ENCODE measurements around the gene THTPA.

- TF ChIP-seq, protein P1, sequence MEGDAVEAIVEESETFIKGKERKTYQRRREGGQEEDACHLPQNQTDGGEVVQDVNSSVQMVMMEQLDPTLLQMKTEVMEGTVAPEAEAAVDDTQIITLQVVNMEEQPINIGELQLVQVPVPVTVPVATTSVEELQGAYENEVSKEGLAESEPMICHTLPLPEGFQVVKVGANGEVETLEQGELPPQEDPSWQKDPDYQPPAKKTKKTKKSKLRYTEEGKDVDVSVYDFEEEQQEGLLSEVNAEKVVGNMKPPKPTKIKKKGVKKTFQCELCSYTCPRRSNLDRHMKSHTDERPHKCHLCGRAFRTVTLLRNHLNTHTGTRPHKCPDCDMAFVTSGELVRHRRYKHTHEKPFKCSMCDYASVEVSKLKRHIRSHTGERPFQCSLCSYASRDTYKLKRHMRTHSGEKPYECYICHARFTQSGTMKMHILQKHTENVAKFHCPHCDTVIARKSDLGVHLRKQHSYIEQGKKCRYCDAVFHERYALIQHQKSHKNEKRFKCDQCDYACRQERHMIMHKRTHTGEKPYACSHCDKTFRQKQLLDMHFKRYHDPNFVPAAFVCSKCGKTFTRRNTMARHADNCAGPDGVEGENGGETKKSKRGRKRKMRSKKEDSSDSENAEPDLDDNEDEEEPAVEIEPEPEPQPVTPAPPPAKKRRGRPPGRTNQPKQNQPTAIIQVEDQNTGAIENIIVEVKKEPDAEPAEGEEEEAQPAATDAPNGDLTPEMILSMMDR (IDR thresholded peaks at IDR 0.05): no peak
- TF ChIP-seq POLR2A (IDR thresholded peaks at IDR 0.05): peak in 1 of 2 donors; percentile 61
These were observed 11.3 kb downstream of the THTPA start, which contains the start of gene AP1G2 for GRCh38 chr14:23567186-23568020.

All from uterus (tissue), 2 donors.